GM20000 (cell line): Measurements from ENCODE around the gene TTC7B.

Experiments
- DNase-seq: peaks from one replicate; pipeline ENCODE4 v3.0.0; 2012; ENCODE audit warnings: low spot score
- TF ChIP-seq, protein P1 (sequence below): IDR thresholded peaks from 2 replicates; pipeline ENCODE4 v1.5.1; 2012; ENCODE audit warnings: mild to moderate bottlenecking, control low read depth; ENCODE audit errors: extremely low read depth, missing control alignments

TTC7B gene

DNA sequence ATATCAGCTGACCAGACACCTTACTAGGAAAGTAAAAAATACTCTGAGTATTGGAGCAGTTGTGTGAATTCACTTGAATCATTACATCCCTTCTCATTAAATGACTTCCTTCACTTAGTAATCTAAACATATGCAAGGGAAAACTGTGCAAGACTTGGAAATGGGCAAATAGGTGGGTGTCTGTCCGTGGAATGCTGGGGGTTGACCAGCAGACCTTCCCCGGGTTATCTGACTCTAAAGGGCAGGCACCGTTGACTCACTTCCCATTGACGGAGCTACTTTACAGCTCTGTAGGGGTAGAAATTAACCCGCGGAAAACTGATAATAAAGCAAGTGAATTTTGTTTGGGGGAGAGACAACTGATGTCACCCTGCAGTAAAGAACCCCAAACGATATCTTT, 199.3 kb downstream of the TTC7B start:
- TF ChIP-seq, protein P1, sequence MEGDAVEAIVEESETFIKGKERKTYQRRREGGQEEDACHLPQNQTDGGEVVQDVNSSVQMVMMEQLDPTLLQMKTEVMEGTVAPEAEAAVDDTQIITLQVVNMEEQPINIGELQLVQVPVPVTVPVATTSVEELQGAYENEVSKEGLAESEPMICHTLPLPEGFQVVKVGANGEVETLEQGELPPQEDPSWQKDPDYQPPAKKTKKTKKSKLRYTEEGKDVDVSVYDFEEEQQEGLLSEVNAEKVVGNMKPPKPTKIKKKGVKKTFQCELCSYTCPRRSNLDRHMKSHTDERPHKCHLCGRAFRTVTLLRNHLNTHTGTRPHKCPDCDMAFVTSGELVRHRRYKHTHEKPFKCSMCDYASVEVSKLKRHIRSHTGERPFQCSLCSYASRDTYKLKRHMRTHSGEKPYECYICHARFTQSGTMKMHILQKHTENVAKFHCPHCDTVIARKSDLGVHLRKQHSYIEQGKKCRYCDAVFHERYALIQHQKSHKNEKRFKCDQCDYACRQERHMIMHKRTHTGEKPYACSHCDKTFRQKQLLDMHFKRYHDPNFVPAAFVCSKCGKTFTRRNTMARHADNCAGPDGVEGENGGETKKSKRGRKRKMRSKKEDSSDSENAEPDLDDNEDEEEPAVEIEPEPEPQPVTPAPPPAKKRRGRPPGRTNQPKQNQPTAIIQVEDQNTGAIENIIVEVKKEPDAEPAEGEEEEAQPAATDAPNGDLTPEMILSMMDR, result no peak
- DNase-seq, result no peak

DNA sequence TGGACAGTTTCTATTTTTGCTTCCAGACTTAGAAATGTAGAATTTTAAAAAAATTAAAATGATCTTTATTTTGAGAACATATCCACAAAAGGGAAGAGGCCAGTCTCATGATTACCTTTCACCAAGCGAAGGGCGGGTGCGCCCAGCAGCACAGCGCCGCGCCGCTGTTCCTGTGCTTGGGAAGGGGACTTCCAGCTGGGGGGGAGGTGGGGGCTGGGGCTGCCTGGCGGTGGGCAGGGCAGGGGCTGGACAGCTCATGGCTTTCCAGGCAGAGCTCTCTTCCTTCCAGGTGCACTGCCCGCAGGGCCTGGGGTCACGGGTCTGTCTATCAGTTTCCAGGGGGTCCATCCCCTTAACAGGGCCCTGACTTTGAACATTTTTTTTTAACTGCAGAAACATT, 199.9 kb downstream of the TTC7B start:
- TF ChIP-seq, protein P1, result no peak
- DNase-seq, result no peak

DNA sequence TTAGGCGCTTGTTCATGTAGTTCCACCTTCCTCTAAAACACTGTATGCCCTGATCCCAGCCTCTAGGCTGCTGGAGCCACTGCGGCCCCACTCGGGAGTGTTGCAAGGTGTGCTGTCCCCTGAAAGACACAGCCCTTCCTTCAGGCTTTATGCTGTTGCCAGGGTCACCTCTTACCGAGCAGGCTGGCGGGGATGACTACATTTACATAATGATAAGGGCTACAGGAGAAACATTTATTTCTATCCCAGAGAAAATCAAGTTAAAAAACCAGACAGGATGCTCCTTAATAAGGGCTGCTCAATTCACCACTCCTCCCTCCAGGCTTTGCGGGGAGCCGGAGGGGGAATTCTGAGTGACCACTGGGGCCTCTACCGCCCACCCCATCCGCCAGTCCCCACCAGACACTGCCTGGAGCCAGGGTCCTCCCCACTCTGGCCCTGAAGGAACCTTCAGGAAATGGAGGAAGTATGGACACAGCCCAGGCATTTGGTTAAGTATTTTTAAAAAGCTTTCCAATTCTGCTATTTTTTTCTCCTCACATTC, 200.6 kb downstream of the TTC7B start:
- no peak for DNase-seq
- TF ChIP-seq, protein P1, result no peak

- DNase-seq, result no peak
- TF ChIP-seq, protein P1, result no peak
These were observed 201.3 kb downstream of the TTC7B start for GRCh38 chr14:90614696-90615516.

- TF ChIP-seq, protein P1, result no peak
- no peak for DNase-seq
These were observed 202.2 kb downstream of the TTC7B start for GRCh38 chr14:90613997-90614396.

DNA sequence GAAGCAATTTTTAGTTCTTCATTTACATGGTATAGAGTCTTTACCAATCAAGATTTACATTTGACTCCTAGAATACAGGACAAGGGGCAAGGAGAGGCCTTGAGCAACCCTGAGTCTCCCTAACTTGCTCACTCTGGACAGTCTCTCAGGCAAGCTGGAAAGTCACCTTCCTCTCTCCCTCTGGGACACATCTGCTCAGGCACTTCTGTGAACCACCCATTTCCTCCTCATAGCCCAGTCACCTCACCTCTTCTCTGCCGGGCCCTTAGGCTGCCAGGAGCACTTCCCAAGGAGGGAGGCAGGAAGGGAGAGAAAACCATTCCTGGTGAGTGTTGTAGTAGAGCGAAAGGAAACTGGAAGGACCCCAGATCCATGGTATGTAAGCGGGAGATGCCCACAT, 202.8 kb downstream of the TTC7B start:
- DNase-seq, result no peak
- TF ChIP-seq, protein P1, result no peak

GRCh38 chr14:90612801-90613200, 203.4 kb downstream of the TTC7B start:
- TF ChIP-seq, protein P1, result no peak
- no peak for DNase-seq
